GM23338 (cell line): ENCODE results near the gene STAP2. TPM values are rescaled to one million over a fixed set of nuclear protein-coding genes. Genes with fewer than 3 reads are reported as not detected.

ENCODE experiments used
- ATAC-seq: fragments of 200-7000 bp; cut with Tn5 transposase; 3 replicates; pipeline ENCODE4 v1.9.1; 2020
- DNase-seq: peaks from one replicate; pipeline ENCODE4 v3.0.0-alpha.2; 2015; ENCODE audit warnings: low spot score
- H2AFZ ChIP-seq: fragments of 200-600 bp; sonication (generic); 2 replicates; pipeline ENCODE4 v1.8.0; 2016; ENCODE audit warnings: antibody characterized with exemption, mild to moderate bottlenecking, moderate library complexity
- H3F3A ChIP-seq: fragments of 200-600 bp; sonication (generic); replicated peaks from 2 replicates; pipeline ENCODE4 v1.8.0; 2017; ENCODE audit warnings: antibody characterized with exemption, mixed run types, low read depth
- H3K27ac ChIP-seq: fragments of 200-600 bp; sonication (generic); 2 replicates; pipeline ENCODE4 v1.6.1; 2016; ENCODE audit warnings: low read depth
- H3K27me3 ChIP-seq: fragments of 200-600 bp; sonication (generic); 2 replicates; pipeline ENCODE4 v1.8.0; 2016; ENCODE audit warnings: mild to moderate bottlenecking, mixed run types, moderate library complexity; ENCODE audit not compliant: insufficient read depth
- H3K36me3 ChIP-seq: fragments of 200-600 bp; sonication (generic); 2 replicates; pipeline ENCODE4 v1.8.0; 2016; ENCODE audit warnings: mild to moderate bottlenecking; ENCODE audit not compliant: insufficient read depth
- H3K4me1 ChIP-seq: fragments of 200-600 bp; sonication (generic); 2 replicates; pipeline ENCODE4 v1.8.0; 2016; ENCODE audit warnings: mild to moderate bottlenecking, moderate library complexity; ENCODE audit not compliant: insufficient read depth
- H3K4me2 ChIP-seq: fragments of 200-600 bp; sonication (generic); 2 replicates; pipeline ENCODE4 v1.7.1; 2017; ENCODE audit warnings: mixed run types
- H3K4me3 ChIP-seq: fragments of 200-600 bp; sonication (generic); 2 replicates; pipeline ENCODE4 v1.6.1; 2016; ENCODE audit warnings: mixed run types
- H3K79me2 ChIP-seq: fragments of 200-600 bp; sonication (generic); replicated peaks from 2 replicates; pipeline ENCODE4 v1.8.0; 2017; ENCODE audit warnings: mild to moderate bottlenecking; ENCODE audit not compliant: insufficient read depth
- H3K9me2 ChIP-seq: fragments of 200-600 bp; sonication (generic); 2 replicates; pipeline ENCODE4 v1.8.0; 2017; ENCODE audit not compliant: insufficient read depth
- H4K20me1 ChIP-seq: fragments of 200-600 bp; sonication (generic); replicated peaks from 2 replicates; pipeline ENCODE4 v1.8.0; 2017; ENCODE audit warnings: mild to moderate bottlenecking; ENCODE audit not compliant: insufficient read depth
- H3K27ac Mint-ChIP-seq: 2 replicates; pipeline ENCODE4 v1.8.0; 2020; ENCODE audit warnings: inconsistent platforms, mild to moderate bottlenecking, moderate library complexity, mixed read lengths
- H3K27me3 Mint-ChIP-seq: 3 replicates; pipeline ENCODE4 v1.8.0; 2022; ENCODE audit warnings: low read depth, mild to moderate bottlenecking, moderate library complexity, mixed read lengths, inconsistent platforms; ENCODE audit not compliant: insufficient read depth, poor library complexity
- H3K36me3 Mint-ChIP-seq: 3 replicates; pipeline ENCODE4 v1.8.0; 2021; ENCODE audit warnings: low read depth, mild to moderate bottlenecking, inconsistent platforms, moderate library complexity, mixed read lengths
- H3K4me1 Mint-ChIP-seq: 3 replicates; pipeline ENCODE4 v1.8.0; 2020; ENCODE audit warnings: mild to moderate bottlenecking, inconsistent platforms, mixed read lengths
- H3K4me3 Mint-ChIP-seq: 3 replicates; pipeline ENCODE4 v1.8.0; 2021; ENCODE audit warnings: moderate library complexity, mild to moderate bottlenecking, inconsistent platforms, mixed read lengths
- H3K9me3 Mint-ChIP-seq: 3 replicates; pipeline ENCODE4 v1.8.0; 2020; ENCODE audit warnings: moderate library complexity, mild to moderate bottlenecking, inconsistent platforms, mixed read lengths
- CREB1 ChIP-seq: fragments of 250-450 bp; sonication (Bioruptor Pico); IDR thresholded peaks from 2 replicates; pipeline ENCODE4 v1.5.0; 2020; ENCODE audit warnings: low read depth, mild to moderate bottlenecking, moderate library complexity
- EZH2 ChIP-seq: fragments of 200-600 bp; sonication (generic); IDR thresholded peaks from one replicate; pipeline ENCODE4 v1.8.0; 2017; ENCODE audit warnings: antibody characterized with exemption, mild to moderate bottlenecking, low read depth; ENCODE audit not compliant: unreplicated experiment
- EZH2phosphoT487 ChIP-seq: fragments of 200-600 bp; sonication (generic); IDR thresholded peaks from one replicate; pipeline ENCODE4 v1.8.1; 2018; ENCODE audit warnings: antibody characterized with exemption; ENCODE audit not compliant: unreplicated experiment
- JUNB ChIP-seq: IDR thresholded peaks from one replicate; pipeline ENCODE4 v1.6.1; 2016; ENCODE audit warnings: antibody characterized with exemption; ENCODE audit not compliant: unreplicated experiment
- NANOG ChIP-seq: IDR thresholded peaks from 2 replicates; pipeline ENCODE4 v1.6.1; 2016; ENCODE audit warnings: antibody characterized with exemption, borderline replicate concordance
- POLR2AphosphoS5 ChIP-seq: IDR thresholded peaks from 2 replicates; pipeline ENCODE4 v1.6.1; 2016; ENCODE audit warnings: antibody characterized with exemption, low read depth
- STAT1 ChIP-seq: IDR thresholded peaks from one replicate; pipeline ENCODE4 v1.6.1; 2016; ENCODE audit warnings: antibody characterized with exemption; ENCODE audit not compliant: unreplicated experiment
- ZNF114 ChIP-seq: fragments of 250-450 bp; sonication (Bioruptor Pico); IDR thresholded peaks from 2 replicates; pipeline ENCODE4 v1.5.0; 2020; ENCODE audit warnings: mild to moderate bottlenecking, moderate library complexity
- ZNF331 ChIP-seq: fragments of 250-450 bp; sonication (Bioruptor Pico); IDR thresholded peaks from 2 replicates; pipeline ENCODE4 v1.5.0; 2020; ENCODE audit warnings: low read depth, mild to moderate bottlenecking, moderate library complexity
- polyA plus RNA-seq: library from polyadenylated mRNA; unstranded; fragments of >200 nt; fragmentation: Nextera tagmentation; extraction: Ambion mirVana; gene quantifications from 2 replicates; pipeline ENCODE4 v1.2.1, GENCODE V29; 2016
- total RNA-seq: library from RNA; depleted of rRNA; stranded (reverse); fragments of >200 nt; shearing (Covaris generic); gene quantifications from 2 replicates; pipeline ENCODE4 v1.2.3, GENCODE V29; 2014
- TF ChIP-seq, protein P1 (sequence below), 2 experiments: fragments of 200-600 bp in 1 of 2; sonication (generic) in 1 of 2; conservative IDR thresholded peaks; 2 replicates each; pipeline versions ENCODE4 v1.5.1 to v1.6.1; 2016 to 2017; ENCODE audit warnings: antibody characterized with exemption in 2 of 2, low read depth in 2 of 2, mild to moderate bottlenecking in 2 of 2, moderate library complexity in 1 of 2
- TF ChIP-seq, protein P2 (sequence below): fragments of 250-450 bp; sonication (Bioruptor Pico); IDR thresholded peaks from 2 replicates; pipeline ENCODE4 v1.5.0; 2020; ENCODE audit warnings: mild to moderate bottlenecking, moderate library complexity
- TF ChIP-seq, protein P3 (sequence below): IDR thresholded peaks from 2 replicates; pipeline ENCODE4 v1.6.1; 2016; ENCODE audit warnings: antibody characterized with exemption

The STAP2 gene
- total and polyA plus RNA-seq, 2 experiments from 2014 or later = 15.1 to 20.7 TPM

DNA sequence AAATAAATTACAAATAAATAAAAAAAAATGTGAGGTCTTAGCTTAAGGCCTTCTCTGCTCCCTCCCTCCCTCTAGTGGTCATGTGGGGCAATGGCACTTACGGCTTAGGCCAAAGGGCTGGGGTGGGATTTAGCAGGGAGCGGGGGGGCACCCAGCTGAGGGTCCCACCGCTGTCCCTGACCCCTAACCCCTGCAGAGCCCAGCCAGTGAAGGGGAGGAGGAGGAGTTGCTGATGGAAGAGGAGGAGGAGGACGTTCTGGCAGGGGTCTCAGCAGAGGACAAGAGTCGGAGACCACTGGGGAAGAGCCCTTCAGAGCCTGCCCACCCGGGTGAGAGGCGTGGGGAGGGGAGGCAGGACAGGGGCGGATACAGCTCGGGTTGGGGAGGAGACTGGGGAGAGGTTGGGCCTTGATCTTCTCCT, 14.1 kb upstream of the STAP2 start:
- H3K4me3 Mint-ChIP-seq = no peak overlapping the region
- Histone ChIP-seq H3K27me3 (no peaks in the 10 kb centered on the region), H2AFZ (no peak overlapping the region), H3K4me2 (no peak overlapping the region), H3K4me1 (no peaks in the 10 kb centered on the region), H3K9me2 (no peaks in the 10 kb centered on the region), H4K20me1 (peaks cover 10% of the 10 kb centered on the region), H3K27ac (no peak overlapping the region), H3K79me2 (no peaks in the 10 kb centered on the region), H3F3A (0 out of 2 replicates have a peak, but pooled peaks cover 10% of the 10 kb centered on the region), H3K36me3 (no peaks in the 10 kb centered on the region; the same call in 1 of the 2 replicates), H3K4me3 (no peak overlapping the region)
- peak; percentile 84 for ATAC-seq
- TF ChIP-seq, protein P1, sequence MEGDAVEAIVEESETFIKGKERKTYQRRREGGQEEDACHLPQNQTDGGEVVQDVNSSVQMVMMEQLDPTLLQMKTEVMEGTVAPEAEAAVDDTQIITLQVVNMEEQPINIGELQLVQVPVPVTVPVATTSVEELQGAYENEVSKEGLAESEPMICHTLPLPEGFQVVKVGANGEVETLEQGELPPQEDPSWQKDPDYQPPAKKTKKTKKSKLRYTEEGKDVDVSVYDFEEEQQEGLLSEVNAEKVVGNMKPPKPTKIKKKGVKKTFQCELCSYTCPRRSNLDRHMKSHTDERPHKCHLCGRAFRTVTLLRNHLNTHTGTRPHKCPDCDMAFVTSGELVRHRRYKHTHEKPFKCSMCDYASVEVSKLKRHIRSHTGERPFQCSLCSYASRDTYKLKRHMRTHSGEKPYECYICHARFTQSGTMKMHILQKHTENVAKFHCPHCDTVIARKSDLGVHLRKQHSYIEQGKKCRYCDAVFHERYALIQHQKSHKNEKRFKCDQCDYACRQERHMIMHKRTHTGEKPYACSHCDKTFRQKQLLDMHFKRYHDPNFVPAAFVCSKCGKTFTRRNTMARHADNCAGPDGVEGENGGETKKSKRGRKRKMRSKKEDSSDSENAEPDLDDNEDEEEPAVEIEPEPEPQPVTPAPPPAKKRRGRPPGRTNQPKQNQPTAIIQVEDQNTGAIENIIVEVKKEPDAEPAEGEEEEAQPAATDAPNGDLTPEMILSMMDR (conservative IDR thresholded peaks at IDR 0.05; ENCODE audit: low read depth in 2 of 2) = peak; percentile 83 to 85
- no peak for TF ChIP-seq STAT1
- DNase-seq = peak; percentile 87
- H3K27ac Mint-ChIP-seq = 0 out of 2 replicates have a peak overlapping the region, but pooled peaks have one; percentile 44
- 0 out of 3 replicates have a peak, but pooled peaks cover 2% of the 10 kb centered on the region for H3K4me1 Mint-ChIP-seq
- H3K36me3 Mint-ChIP-seq = peaks cover 20% of the 10 kb centered on the region
- no peaks in the 10 kb centered on the region for H3K9me3 Mint-ChIP-seq
- H3K27me3 Mint-ChIP-seq = peaks cover 10% of the 10 kb centered on the region

DNA sequence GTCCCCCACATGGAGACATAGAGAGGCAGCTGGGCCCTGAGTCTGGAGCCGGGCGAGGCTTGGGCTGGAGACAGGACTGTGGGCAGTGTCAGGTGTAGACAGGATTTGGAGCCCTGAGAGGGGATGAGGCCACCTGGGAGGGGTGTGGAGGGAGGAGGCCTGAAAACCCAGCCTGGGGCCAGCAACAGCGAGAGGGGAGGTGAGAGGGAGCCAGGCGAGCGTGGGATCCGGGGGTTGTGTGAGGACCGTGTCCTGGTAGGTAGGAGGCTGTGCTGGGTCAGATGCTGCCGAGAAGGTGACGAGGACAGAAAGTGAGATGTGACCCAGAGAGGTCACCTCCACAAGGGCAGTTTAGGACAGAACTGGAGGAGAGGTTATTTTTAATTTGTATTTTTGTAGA, 12.1 kb upstream of the STAP2 start:
- Histone ChIP-seq H3K27me3 (no peaks in the 10 kb centered on the region), H3K27ac (no peak overlapping the region), H4K20me1 (peaks cover 10% of the 10 kb centered on the region), H3F3A (peaks cover 16% of the 10 kb centered on the region; the same call in 1 of the 2 replicates), H3K9me2 (no peaks in the 10 kb centered on the region), H2AFZ (no peak overlapping the region), H3K4me2 (no peak overlapping the region), H3K36me3 (no peaks in the 10 kb centered on the region; the same call in 1 of the 2 replicates), H3K79me2 (no peaks in the 10 kb centered on the region), H3K4me3 (no peak overlapping the region), H3K4me1 (no peaks in the 10 kb centered on the region)
- Mint-ChIP-seq H3K36me3 (peaks cover 38% of the 10 kb centered on the region), H3K4me1 (0 out of 3 replicates have a peak, but pooled peaks cover 2% of the 10 kb centered on the region), H3K27ac (no peak overlapping the region), H3K4me3 (no peak overlapping the region), H3K27me3 (peaks cover 12% of the 10 kb centered on the region), H3K9me3 (no peaks in the 10 kb centered on the region)
- no peak for ATAC-seq
- DNase-seq = no peak
- TF ChIP-seq STAT1 (no peak), ZNF331 (CRISPR knock-in tag) (no peak), JUNB (no peak), CREB1 (no peak), POLR2AphosphoS5 (no peak), NANOG (no peak), ZNF114 (CRISPR knock-in tag) (no peak), EZH2phosphoT487 (no peak), EZH2 (no peak)
- TF ChIP-seq, protein P2, sequence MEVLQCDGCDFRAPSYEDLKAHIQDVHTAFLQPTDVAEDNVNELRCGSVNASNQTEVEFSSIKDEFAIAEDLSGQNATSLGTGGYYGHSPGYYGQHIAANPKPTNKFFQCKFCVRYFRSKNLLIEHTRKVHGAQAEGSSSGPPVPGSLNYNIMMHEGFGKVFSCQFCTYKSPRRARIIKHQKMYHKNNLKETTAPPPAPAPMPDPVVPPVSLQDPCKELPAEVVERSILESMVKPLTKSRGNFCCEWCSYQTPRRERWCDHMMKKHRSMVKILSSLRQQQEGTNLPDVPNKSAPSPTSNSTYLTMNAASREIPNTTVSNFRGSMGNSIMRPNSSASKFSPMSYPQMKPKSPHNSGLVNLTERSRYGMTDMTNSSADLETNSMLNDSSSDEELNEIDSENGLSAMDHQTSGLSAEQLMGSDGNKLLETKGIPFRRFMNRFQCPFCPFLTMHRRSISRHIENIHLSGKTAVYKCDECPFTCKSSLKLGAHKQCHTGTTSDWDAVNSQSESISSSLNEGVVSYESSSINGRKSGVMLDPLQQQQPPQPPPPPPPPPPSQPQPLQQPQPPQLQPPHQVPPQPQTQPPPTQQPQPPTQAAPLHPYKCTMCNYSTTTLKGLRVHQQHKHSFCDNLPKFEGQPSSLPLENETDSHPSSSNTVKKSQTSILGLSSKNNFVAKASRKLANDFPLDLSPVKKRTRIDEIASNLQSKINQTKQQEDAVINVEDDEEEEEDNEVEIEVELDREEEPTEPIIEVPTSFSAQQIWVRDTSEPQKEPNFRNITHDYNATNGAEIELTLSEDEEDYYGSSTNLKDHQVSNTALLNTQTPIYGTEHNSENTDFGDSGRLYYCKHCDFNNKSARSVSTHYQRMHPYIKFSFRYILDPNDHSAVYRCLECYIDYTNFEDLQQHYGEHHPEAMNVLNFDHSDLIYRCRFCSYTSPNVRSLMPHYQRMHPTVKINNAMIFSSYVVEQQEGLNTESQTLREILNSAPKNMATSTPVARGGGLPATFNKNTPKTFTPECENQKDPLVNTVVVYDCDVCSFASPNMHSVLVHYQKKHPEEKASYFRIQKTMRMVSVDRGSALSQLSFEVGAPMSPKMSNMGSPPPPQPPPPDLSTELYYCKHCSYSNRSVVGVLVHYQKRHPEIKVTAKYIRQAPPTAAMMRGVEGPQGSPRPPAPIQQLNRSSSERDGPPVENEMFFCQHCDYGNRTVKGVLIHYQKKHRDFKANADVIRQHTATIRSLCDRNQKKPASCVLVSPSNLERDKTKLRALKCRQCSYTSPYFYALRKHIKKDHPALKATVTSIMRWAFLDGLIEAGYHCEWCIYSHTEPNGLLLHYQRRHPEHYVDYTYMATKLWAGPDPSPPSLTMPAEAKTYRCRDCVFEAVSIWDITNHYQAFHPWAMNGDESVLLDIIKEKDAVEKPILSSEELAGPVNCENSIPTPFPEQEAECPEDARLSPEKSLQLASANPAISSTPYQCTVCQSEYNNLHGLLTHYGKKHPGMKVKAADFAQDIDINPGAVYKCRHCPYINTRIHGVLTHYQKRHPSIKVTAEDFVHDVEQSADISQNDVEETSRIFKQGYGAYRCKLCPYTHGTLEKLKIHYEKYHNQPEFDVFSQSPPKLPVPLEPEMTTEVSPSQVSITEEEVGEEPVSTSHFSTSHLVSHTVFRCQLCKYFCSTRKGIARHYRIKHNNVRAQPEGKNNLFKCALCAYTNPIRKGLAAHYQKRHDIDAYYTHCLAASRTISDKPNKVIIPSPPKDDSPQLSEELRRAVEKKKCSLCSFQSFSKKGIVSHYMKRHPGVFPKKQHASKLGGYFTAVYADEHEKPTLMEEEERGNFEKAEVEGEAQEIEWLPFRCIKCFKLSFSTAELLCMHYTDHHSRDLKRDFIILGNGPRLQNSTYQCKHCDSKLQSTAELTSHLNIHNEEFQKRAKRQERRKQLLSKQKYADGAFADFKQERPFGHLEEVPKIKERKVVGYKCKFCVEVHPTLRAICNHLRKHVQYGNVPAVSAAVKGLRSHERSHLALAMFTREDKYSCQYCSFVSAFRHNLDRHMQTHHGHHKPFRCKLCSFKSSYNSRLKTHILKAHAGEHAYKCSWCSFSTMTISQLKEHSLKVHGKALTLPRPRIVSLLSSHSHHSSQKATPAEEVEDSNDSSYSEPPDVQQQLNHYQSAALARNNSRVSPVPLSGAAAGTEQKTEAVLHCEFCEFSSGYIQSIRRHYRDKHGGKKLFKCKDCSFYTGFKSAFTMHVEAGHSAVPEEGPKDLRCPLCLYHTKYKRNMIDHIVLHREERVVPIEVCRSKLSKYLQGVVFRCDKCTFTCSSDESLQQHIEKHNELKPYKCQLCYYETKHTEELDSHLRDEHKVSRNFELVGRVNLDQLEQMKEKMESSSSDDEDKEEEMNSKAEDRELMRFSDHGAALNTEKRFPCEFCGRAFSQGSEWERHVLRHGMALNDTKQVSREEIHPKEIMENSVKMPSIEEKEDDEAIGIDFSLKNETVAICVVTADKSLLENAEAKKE (CRISPR knock-in tag) = no peak
- TF ChIP-seq, protein P3, sequence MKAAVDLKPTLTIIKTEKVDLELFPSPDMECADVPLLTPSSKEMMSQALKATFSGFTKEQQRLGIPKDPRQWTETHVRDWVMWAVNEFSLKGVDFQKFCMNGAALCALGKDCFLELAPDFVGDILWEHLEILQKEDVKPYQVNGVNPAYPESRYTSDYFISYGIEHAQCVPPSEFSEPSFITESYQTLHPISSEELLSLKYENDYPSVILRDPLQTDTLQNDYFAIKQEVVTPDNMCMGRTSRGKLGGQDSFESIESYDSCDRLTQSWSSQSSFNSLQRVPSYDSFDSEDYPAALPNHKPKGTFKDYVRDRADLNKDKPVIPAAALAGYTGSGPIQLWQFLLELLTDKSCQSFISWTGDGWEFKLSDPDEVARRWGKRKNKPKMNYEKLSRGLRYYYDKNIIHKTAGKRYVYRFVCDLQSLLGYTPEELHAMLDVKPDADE = no peak
